GM18505 (cell line): ENCODE results near the gene DHRS7B.
A peak's percentile ranks its signal among the peaks of the same experiment; 100 is the strongest.
"Not testable (repeated sequence)": the region's sequence is repeated elsewhere in the genome, so short reads cannot be mapped to it uniquely, and the experiment has no call there.

Experiments
- ATAC-seq: cut with Tn5 transposase; IDR thresholded peaks from one replicate; pipeline ENCODE4 v1.9.1; 2021; ENCODE audit not compliant: unreplicated experiment
- POLR2A ChIP-seq: IDR thresholded peaks from 4 replicates; pipeline ENCODE4 v1.6.1; 2011; ENCODE audit warnings: borderline replicate concordance; ENCODE audit not compliant: insufficient read depth, insufficient read length; ENCODE audit errors: extremely low read depth

The DHRS7B gene

GRCh38 chr17:21096874-21097273 lies 29.9 kb upstream of the DHRS7B start:
- no peak for ATAC-seq
- no peak for TF ChIP-seq POLR2A

GRCh38 chr17:21098934-21099689 lies 27.7 kb upstream of the DHRS7B start:
- peak; percentile 92 for ATAC-seq
- peak; percentile 9 for TF ChIP-seq POLR2A

GRCh38 chr17:21100636-21101035 lies 26.1 kb upstream of the DHRS7B start:
- ATAC-seq: no peak
- no peak for TF ChIP-seq POLR2A

- no peak for TF ChIP-seq POLR2A
- no peak for ATAC-seq
Observed at GRCh38 chr17:21104608-21105007, 22.2 kb upstream of the DHRS7B start.

GRCh38 chr17:21105064-21105894 lies 21.5 kb upstream of the DHRS7B start:
- no peak for ATAC-seq
- no peak for TF ChIP-seq POLR2A

GRCh38 chr17:21106316-21106715 lies 20.4 kb upstream of the DHRS7B start:
- no peak for ATAC-seq
- TF ChIP-seq POLR2A: no peak

GRCh38 chr17:21107067-21107650 lies 19.6 kb upstream of the DHRS7B start:
- not testable (repeated sequence) for ATAC-seq

- ATAC-seq: no peak
- TF ChIP-seq POLR2A: no peak
Observed at GRCh38 chr17:21108651-21109050, 18.1 kb upstream of the DHRS7B start.

GRCh38 chr17:21113049-21113690 lies 13.6 kb upstream of the DHRS7B start:
- no peak for ATAC-seq
- TF ChIP-seq POLR2A: no peak

- ATAC-seq: no peak
Observed at GRCh38 chr17:21113716-21114115, 13.0 kb upstream of the DHRS7B start.

GRCh38 chr17:21114791-21115190 lies 12.0 kb upstream of the DHRS7B start:
- not testable (repeated sequence) for ATAC-seq

More at GRCh38 chr17:21113716-21114115, 13.0 kb upstream of the DHRS7B start:
- no peak for TF ChIP-seq POLR2A

- no peak for TF ChIP-seq POLR2A
- no peak for ATAC-seq
Observed at GRCh38 chr17:21119247-21119918, 7.4 kb upstream of the DHRS7B start.

- no peak for TF ChIP-seq POLR2A
- no peak for ATAC-seq
Observed at GRCh38 chr17:21119919-21120249, 6.9 kb upstream of the DHRS7B start.
